KMS-11 (cell line): Measurements from ENCODE around the gene MRM3.

ENCODE experiments used
- H2AFZ ChIP-seq: fragments of 200-600 bp; sonication (generic); 2 replicates; pipeline ENCODE4 v1.6.1; 2016; ENCODE audit warnings: antibody characterized with exemption, mixed run types, low read depth
- H3K27ac ChIP-seq: fragments of 200-600 bp; sonication (generic); 2 replicates; pipeline ENCODE4 v1.6.1; 2016; ENCODE audit warnings: mild to moderate bottlenecking, mixed run types
- H3K27me3 ChIP-seq: fragments of 200-600 bp; sonication (generic); 2 replicates; pipeline ENCODE4 v1.6.1; 2017; ENCODE audit warnings: mild to moderate bottlenecking, low read depth, mixed run types, moderate library complexity; ENCODE audit not compliant: insufficient read depth
- H3K36me3 ChIP-seq: fragments of 200-600 bp; sonication (generic); 2 replicates; pipeline ENCODE4 v1.6.1; 2017; ENCODE audit warnings: mild to moderate bottlenecking, mixed run types; ENCODE audit not compliant: insufficient read depth
- H3K4me1 ChIP-seq: fragments of 200-600 bp; sonication (generic); 2 replicates; pipeline ENCODE4 v1.6.1; 2016; ENCODE audit warnings: mild to moderate bottlenecking, low read depth, mixed run types; ENCODE audit not compliant: poor library complexity, severe bottlenecking
- H3K4me2 ChIP-seq: fragments of 200-600 bp; sonication (generic); 2 replicates; pipeline ENCODE4 v1.7.0; 2016; ENCODE audit warnings: mild to moderate bottlenecking, mixed run types
- H3K4me3 ChIP-seq: fragments of 200-600 bp; sonication (generic); IDR thresholded peaks from 2 replicates; pipeline ENCODE4 v1.6.1; 2017; ENCODE audit warnings: low read depth, low read length, mixed read lengths; ENCODE audit not compliant: insufficient read depth
- H3K79me2 ChIP-seq: fragments of 200-600 bp; sonication (generic); 2 replicates; pipeline ENCODE4 v1.6.1; 2016; ENCODE audit warnings: low read depth, mixed run types; ENCODE audit not compliant: insufficient read depth
- H3K9ac ChIP-seq: fragments of 200-600 bp; sonication (generic); 2 replicates; pipeline ENCODE4 v1.6.1; 2016; ENCODE audit warnings: mild to moderate bottlenecking, mixed run types
- H4K20me1 ChIP-seq: fragments of 200-600 bp; sonication (generic); 2 replicates; pipeline ENCODE4 v1.6.1; 2016; ENCODE audit warnings: mild to moderate bottlenecking, mixed run types; ENCODE audit not compliant: insufficient read depth
- TF ChIP-seq, protein P1 (sequence below): fragments of 200-600 bp; sonication (generic); conservative IDR thresholded peaks from 2 replicates; pipeline ENCODE4 v1.6.1; 2017; ENCODE audit warnings: low read depth, mild to moderate bottlenecking, antibody characterized with exemption, low read length, moderate library complexity, mixed read lengths

The MRM3 gene

GRCh38 chr17:812638-813204 is 30.6 kb downstream of the MRM3 start:
- no peaks in the 10 kb centered on the region for H3K79me2 ChIP-seq
- no peaks in the 10 kb centered on the region for H4K20me1 ChIP-seq
- H3K4me3 ChIP-seq = no peak overlapping the region
- H3K4me1 ChIP-seq = no peaks in the 10 kb centered on the region
- H3K9ac ChIP-seq = no peak overlapping the region
- H2AFZ ChIP-seq = no peak overlapping the region
- H3K4me2 ChIP-seq = no peak overlapping the region
- peaks cover under 1% of the 10 kb centered on the region; the same call in 1 of the 2 replicates for H3K27me3 ChIP-seq
- TF ChIP-seq, protein P1, sequence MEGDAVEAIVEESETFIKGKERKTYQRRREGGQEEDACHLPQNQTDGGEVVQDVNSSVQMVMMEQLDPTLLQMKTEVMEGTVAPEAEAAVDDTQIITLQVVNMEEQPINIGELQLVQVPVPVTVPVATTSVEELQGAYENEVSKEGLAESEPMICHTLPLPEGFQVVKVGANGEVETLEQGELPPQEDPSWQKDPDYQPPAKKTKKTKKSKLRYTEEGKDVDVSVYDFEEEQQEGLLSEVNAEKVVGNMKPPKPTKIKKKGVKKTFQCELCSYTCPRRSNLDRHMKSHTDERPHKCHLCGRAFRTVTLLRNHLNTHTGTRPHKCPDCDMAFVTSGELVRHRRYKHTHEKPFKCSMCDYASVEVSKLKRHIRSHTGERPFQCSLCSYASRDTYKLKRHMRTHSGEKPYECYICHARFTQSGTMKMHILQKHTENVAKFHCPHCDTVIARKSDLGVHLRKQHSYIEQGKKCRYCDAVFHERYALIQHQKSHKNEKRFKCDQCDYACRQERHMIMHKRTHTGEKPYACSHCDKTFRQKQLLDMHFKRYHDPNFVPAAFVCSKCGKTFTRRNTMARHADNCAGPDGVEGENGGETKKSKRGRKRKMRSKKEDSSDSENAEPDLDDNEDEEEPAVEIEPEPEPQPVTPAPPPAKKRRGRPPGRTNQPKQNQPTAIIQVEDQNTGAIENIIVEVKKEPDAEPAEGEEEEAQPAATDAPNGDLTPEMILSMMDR = no peak
- H3K36me3 ChIP-seq = no peaks in the 10 kb centered on the region
- H3K27ac ChIP-seq = no peak overlapping the region

- TF ChIP-seq, protein P1 = no peak
- no peak overlapping the region for H3K4me3 ChIP-seq
Measured at GRCh38 chr17:814371-814770, 32.2 kb downstream of the MRM3 start.

DNA sequence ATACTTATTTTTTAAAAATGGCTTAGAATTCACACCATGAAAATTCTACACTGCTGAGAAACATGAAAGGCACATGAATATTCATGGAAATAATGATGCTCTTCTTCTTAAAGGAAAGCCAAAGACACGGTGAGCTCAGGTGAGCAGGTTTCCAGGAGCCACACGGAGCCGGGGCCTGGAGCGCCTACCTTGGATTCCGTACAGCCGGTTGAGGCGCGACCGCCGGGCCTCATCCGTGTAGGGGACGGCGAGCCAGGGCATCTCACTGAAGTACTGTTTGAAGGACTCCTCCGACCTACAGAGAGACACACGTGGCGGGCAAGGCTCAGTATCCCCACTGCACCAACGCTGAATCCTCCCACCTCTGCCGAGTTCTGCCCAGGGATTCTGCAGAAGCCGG is 37.1 kb downstream of the MRM3 start:
- Histone ChIP-seq H3K36me3 (no peaks in the 10 kb centered on the region), H3K27me3 (peaks cover 8% of the 10 kb centered on the region; the same call in 1 of the 2 replicates), H3K4me2 (no peak overlapping the region), H4K20me1 (no peaks in the 10 kb centered on the region), H3K79me2 (no peaks in the 10 kb centered on the region), H2AFZ (no peak overlapping the region), H3K4me1 (no peaks in the 10 kb centered on the region), H3K4me3 (no peak overlapping the region), H3K27ac (no peak overlapping the region), H3K9ac (no peak overlapping the region)
- TF ChIP-seq, protein P1 = no peak

More at GRCh38 chr17:814371-814770, 32.2 kb downstream of the MRM3 start:
- Histone ChIP-seq H3K9ac (no peak overlapping the region), H3K36me3 (no peaks in the 10 kb centered on the region), H3K27ac (no peak overlapping the region), H3K79me2 (no peaks in the 10 kb centered on the region), H4K20me1 (no peaks in the 10 kb centered on the region), H3K27me3 (peaks cover 5% of the 10 kb centered on the region; the same call in 1 of the 2 replicates), H3K4me2 (no peak overlapping the region), H3K4me1 (no peaks in the 10 kb centered on the region), H2AFZ (no peak overlapping the region)

GRCh38 chr17:823501-823902 is 41.3 kb downstream of the MRM3 start:
- H3K27me3 ChIP-seq = peaks cover 14% of the 10 kb centered on the region; the same call in 1 of the 2 replicates
- no peaks in the 10 kb centered on the region for H3K4me1 ChIP-seq
- no peak overlapping the region for H3K4me2 ChIP-seq
- no peak overlapping the region for H3K27ac ChIP-seq
- no peaks in the 10 kb centered on the region for H4K20me1 ChIP-seq
- TF ChIP-seq, protein P1 = no peak
- H2AFZ ChIP-seq = no peak overlapping the region
- no peaks in the 10 kb centered on the region for H3K36me3 ChIP-seq
- H3K9ac ChIP-seq = no peak overlapping the region
- H3K79me2 ChIP-seq = no peaks in the 10 kb centered on the region
- H3K4me3 ChIP-seq = no peak overlapping the region
